SJCRH30 (cell line): ENCODE data around the gene ASTN2. TPM values are rescaled to one million over a fixed set of nuclear protein-coding genes. Genes with fewer than 3 reads are reported as not detected.

Experiments
- DNase-seq, 2 experiments: peaks; one replicate each; pipeline ENCODE4 v3.0.0-alpha.2; 2015 to 2020
- H3K27ac ChIP-seq: fragments of 250-450 bp; sonication (Bioruptor Pico); 2 replicates; pipeline ENCODE4 v1.5.1; 2020; ENCODE audit warnings: mild to moderate bottlenecking, moderate library complexity
- H3K27me3 ChIP-seq: fragments of 250-450 bp; sonication (Bioruptor Pico); 2 replicates; pipeline ENCODE4 v1.5.1; 2020; ENCODE audit warnings: mild to moderate bottlenecking, moderate library complexity
- H3K36me3 ChIP-seq: fragments of 250-450 bp; sonication (Bioruptor Pico); 2 replicates; pipeline ENCODE4 v1.5.1; 2020; ENCODE audit warnings: mild to moderate bottlenecking, moderate library complexity
- H3K4me1 ChIP-seq: fragments of 250-450 bp; sonication (Bioruptor Pico); 2 replicates; pipeline ENCODE4 v1.5.1; 2020; ENCODE audit warnings: mild to moderate bottlenecking, moderate library complexity
- H3K4me3 ChIP-seq: fragments of 250-450 bp; sonication (Bioruptor Pico); 2 replicates; pipeline ENCODE4 v1.5.1; 2020; ENCODE audit warnings: mild to moderate bottlenecking, moderate library complexity
- H3K9me3 ChIP-seq: fragments of 250-450 bp; sonication (Bioruptor Pico); replicated peaks from 2 replicates; pipeline ENCODE4 v1.5.1; 2020; ENCODE audit warnings: mild to moderate bottlenecking, moderate library complexity
- total RNA-seq: library from RNA; depleted of rRNA; stranded (reverse); fragments of >200 nt; shearing (Covaris generic); gene quantifications from 2 replicates; pipeline ENCODE4 v1.2.3, GENCODE V29; 2014

The ASTN2 gene
- total RNA-seq, 1 experiment from 2014 or later = 19.8 TPM

GRCh38 chr9:116501871-116502270 is 913.0 kb downstream of the ASTN2 start:
- Histone ChIP-seq H3K4me1 (0 out of 2 replicates have a peak, but pooled peaks cover 4% of the 10 kb centered on the region), H3K4me3 (no peak overlapping the region), H3K36me3 (no peaks in the 10 kb centered on the region), H3K27me3 (no peaks in the 10 kb centered on the region), H3K27ac (no peak overlapping the region), H3K9me3 (no peaks in the 10 kb centered on the region)
- no peak for DNase-seq

- Histone ChIP-seq H3K36me3 (no peaks in the 10 kb centered on the region), H3K27ac (no peak overlapping the region), H3K27me3 (no peaks in the 10 kb centered on the region), H3K4me1 (0 out of 2 replicates have a peak, but pooled peaks cover 4% of the 10 kb centered on the region), H3K9me3 (no peaks in the 10 kb centered on the region), H3K4me3 (no peak overlapping the region)
- peak; percentile 50 to 51 for DNase-seq
Measured at GRCh38 chr9:116499986-116500871, 914.6 kb downstream of the ASTN2 start.

- no peaks in the 10 kb centered on the region for H3K36me3 ChIP-seq
- no peak overlapping the region for H3K27ac ChIP-seq
- no peaks in the 10 kb centered on the region for H3K9me3 ChIP-seq
- no peak for DNase-seq
- H3K4me3 ChIP-seq = no peak overlapping the region
- 0 out of 2 replicates have a peak, but pooled peaks cover 4% of the 10 kb centered on the region for H3K4me1 ChIP-seq
- no peaks in the 10 kb centered on the region for H3K27me3 ChIP-seq
Measured at GRCh38 chr9:116499434-116499833, 915.4 kb downstream of the ASTN2 start.

GRCh38 chr9:116497095-116497890 is 917.6 kb downstream of the ASTN2 start:
- no peak for DNase-seq
- Histone ChIP-seq H3K27me3 (no peaks in the 10 kb centered on the region), H3K27ac (no peak overlapping the region), H3K4me1 (peaks cover 11% of the 10 kb centered on the region; the same call in 1 of the 2 replicates), H3K36me3 (no peaks in the 10 kb centered on the region), H3K4me3 (no peak overlapping the region), H3K9me3 (no peaks in the 10 kb centered on the region)

GRCh38 chr9:116496167-116496566 is 918.7 kb downstream of the ASTN2 start:
- H3K27me3 ChIP-seq = no peaks in the 10 kb centered on the region
- peaks cover 11% of the 10 kb centered on the region; the same call in 1 of the 2 replicates for H3K4me1 ChIP-seq
- no peak overlapping the region for H3K4me3 ChIP-seq
- no peaks in the 10 kb centered on the region for H3K36me3 ChIP-seq
- no peak for DNase-seq
- H3K9me3 ChIP-seq = no peaks in the 10 kb centered on the region
- H3K27ac ChIP-seq = no peak overlapping the region

- peaks cover 11% of the 10 kb centered on the region; the same call in 1 of the 2 replicates for H3K4me1 ChIP-seq
- no peaks in the 10 kb centered on the region for H3K27me3 ChIP-seq
- H3K27ac ChIP-seq = no peak overlapping the region
- H3K4me3 ChIP-seq = no peak overlapping the region
- DNase-seq = no peak
- H3K36me3 ChIP-seq = no peaks in the 10 kb centered on the region
- no peaks in the 10 kb centered on the region for H3K9me3 ChIP-seq
Measured at GRCh38 chr9:116495725-116496124, 919.1 kb downstream of the ASTN2 start.

- peak in 1 of 2 experiments; percentile 68 for DNase-seq
- peaks cover 7% of the 10 kb centered on the region; the same call in 1 of the 2 replicates for H3K4me1 ChIP-seq
- no peak overlapping the region for H3K27ac ChIP-seq
- H3K9me3 ChIP-seq = no peaks in the 10 kb centered on the region
- no peaks in the 10 kb centered on the region for H3K36me3 ChIP-seq
- H3K27me3 ChIP-seq = no peaks in the 10 kb centered on the region
- no peak overlapping the region for H3K4me3 ChIP-seq
Measured at GRCh38 chr9:116494815-116495634, 919.8 kb downstream of the ASTN2 start.

- H3K9me3 ChIP-seq = no peaks in the 10 kb centered on the region
- no peak overlapping the region for H3K27ac ChIP-seq
- no peak overlapping the region for H3K4me3 ChIP-seq
- peak; percentile 27 to 30 for DNase-seq
- H3K36me3 ChIP-seq = no peaks in the 10 kb centered on the region
- no peaks in the 10 kb centered on the region for H3K27me3 ChIP-seq
- peaks cover 7% of the 10 kb centered on the region; the same call in 1 of the 2 replicates for H3K4me1 ChIP-seq
Measured at GRCh38 chr9:116493183-116493860, 921.5 kb downstream of the ASTN2 start.

- DNase-seq = no peak
- H3K36me3 ChIP-seq = no peaks in the 10 kb centered on the region
- peaks cover 7% of the 10 kb centered on the region; the same call in 1 of the 2 replicates for H3K4me1 ChIP-seq
Measured at GRCh38 chr9:116491659-116492058, 923.2 kb downstream of the ASTN2 start.

GRCh38 chr9:116491219-116491618 is 923.6 kb downstream of the ASTN2 start:
- no peak overlapping the region for H3K4me3 ChIP-seq
- H3K36me3 ChIP-seq = no peaks in the 10 kb centered on the region
- DNase-seq = no peak
- peaks cover 7% of the 10 kb centered on the region; the same call in 1 of the 2 replicates for H3K4me1 ChIP-seq
- no peak overlapping the region for H3K27ac ChIP-seq
- H3K9me3 ChIP-seq = no peaks in the 10 kb centered on the region
- no peaks in the 10 kb centered on the region for H3K27me3 ChIP-seq

More at GRCh38 chr9:116491659-116492058, 923.2 kb downstream of the ASTN2 start:
- no peaks in the 10 kb centered on the region for H3K27me3 ChIP-seq
- H3K9me3 ChIP-seq = no peaks in the 10 kb centered on the region
- H3K27ac ChIP-seq = no peak overlapping the region
- no peak overlapping the region for H3K4me3 ChIP-seq

- Histone ChIP-seq H3K4me1 (peaks cover 7% of the 10 kb centered on the region; the same call in 1 of the 2 replicates), H3K9me3 (no peaks in the 10 kb centered on the region), H3K27ac (no peak overlapping the region), H3K27me3 (no peaks in the 10 kb centered on the region), H3K4me3 (no peak overlapping the region), H3K36me3 (no peaks in the 10 kb centered on the region)
- DNase-seq = no peak
Measured at GRCh38 chr9:116490321-116490720, 924.5 kb downstream of the ASTN2 start.

GRCh38 chr9:116488373-116488772 is 926.5 kb downstream of the ASTN2 start:
- peaks cover 4% of the 10 kb centered on the region; the same call in 1 of the 2 replicates for H3K4me1 ChIP-seq
- no peaks in the 10 kb centered on the region for H3K36me3 ChIP-seq
- H3K4me3 ChIP-seq = no peak overlapping the region

GRCh38 chr9:116484492-116485061 is 930.3 kb downstream of the ASTN2 start:
- H3K27me3 ChIP-seq = no peaks in the 10 kb centered on the region
- no peak overlapping the region for H3K4me3 ChIP-seq
- H3K9me3 ChIP-seq = no peaks in the 10 kb centered on the region
- no peak for DNase-seq
- no peak overlapping the region for H3K27ac ChIP-seq
- H3K36me3 ChIP-seq = no peaks in the 10 kb centered on the region
- no peaks in the 10 kb centered on the region for H3K4me1 ChIP-seq

More at GRCh38 chr9:116488373-116488772, 926.5 kb downstream of the ASTN2 start:
- Histone ChIP-seq H3K27ac (no peak overlapping the region), H3K27me3 (no peaks in the 10 kb centered on the region), H3K9me3 (no peaks in the 10 kb centered on the region)
- no peak for DNase-seq
